MCF 10A (cell line): ENCODE results near the gene LAMA3. TPM values are rescaled to one million over a fixed set of nuclear protein-coding genes. Genes with fewer than 3 reads are reported as not detected.

ENCODE experiments used
- BruUV-seq: library from RNA; stranded (reverse); fragments of 400-500 nt; replicated peaks from 2 replicates; lab custom pipeline; 2021; lab: Mats Ljungman, UMichigan
- CTCF ChIA-PET: fragments of 300-600 bp; sonication (Branson Sonifier 250); formaldehyde crosslinking; extraction: SDS; loops from one replicate; lab custom pipeline; 2021; ENCODE audit warnings: antibody characterized with exemption, inconsistent platforms; lab: Yijun Ruan, JAX
- POLR2A ChIA-PET: fragments of 300-600, 350-650 bp; sonication (Branson Sonifier 250); formaldehyde crosslinking; extraction: SDS; loops from one replicate; lab custom pipeline; 2020; ENCODE audit warnings: antibody characterized with exemption, inconsistent platforms; lab: Yijun Ruan, JAX
- DNase-seq: peaks from one replicate; pipeline ENCODE4 v3.0.0-alpha.2; 2018; ENCODE audit not compliant: unreplicated experiment
- H3K27ac Mint-ChIP-seq: one replicate; pipeline ENCODE4 v1.8.0; 2022; ENCODE audit warnings: mild to moderate bottlenecking, low read depth, mixed read lengths; ENCODE audit not compliant: unreplicated experiment
- H3K27me3 Mint-ChIP-seq: one replicate; pipeline ENCODE4 v1.8.0; 2022; ENCODE audit warnings: mixed read lengths; ENCODE audit not compliant: insufficient read depth, unreplicated experiment
- H3K36me3 Mint-ChIP-seq: one replicate; pipeline ENCODE4 v1.8.0; 2022; ENCODE audit warnings: mild to moderate bottlenecking, moderate library complexity, mixed read lengths; ENCODE audit not compliant: insufficient read depth, unreplicated experiment
- H3K4me1 Mint-ChIP-seq: one replicate; pipeline ENCODE4 v1.8.0; 2022; ENCODE audit warnings: mixed read lengths; ENCODE audit not compliant: insufficient read depth, unreplicated experiment
- H3K4me3 Mint-ChIP-seq: one replicate; pipeline ENCODE4 v1.8.0; 2022; ENCODE audit warnings: mild to moderate bottlenecking, moderate library complexity, mixed read lengths; ENCODE audit not compliant: unreplicated experiment
- H3K9me3 Mint-ChIP-seq: one replicate; pipeline ENCODE4 v1.8.0; 2022; ENCODE audit warnings: mixed read lengths; ENCODE audit not compliant: unreplicated experiment
- CTCF ChIP-seq: fragments of 200-600 bp; IDR thresholded peaks from one replicate; pipeline ENCODE4 v1.8.0; 2022; ENCODE audit warnings: antibody characterized with exemption, mild to moderate bottlenecking; ENCODE audit not compliant: unreplicated experiment
- intact Hi-C: fragments of 100-400 bp; cut with micrococcal nuclease; formaldehyde crosslinking; loops from 2 replicates; pipeline ENCODE4 v1.14.1; 2022
- total RNA-seq: library from RNA; stranded (reverse); gene quantifications from 2 replicates; pipeline ENCODE4 v1.2.3, GENCODE V29; 2022

Gene LAMA3
- total RNA-seq, 1 experiment from 2014 or later: 371 TPM

GRCh38 chr18:23661735-23662308, 27.4 kb upstream of the LAMA3 start:
- no peaks in the 10 kb centered on the region for H3K9me3 Mint-ChIP-seq
- intact Hi-C loops: loop anchor here (2.0 kb wide), 1 partner anchor 35 kb away; no protein-coding TSS in a partner anchor
- ChIA-PET CTCF (interaction anchor here (0.7 to 1.6 kb wide), 3 partner anchors 11 to 41 kb away, joined by 3 to 6 read pairs (median 3); no protein-coding TSS in a partner anchor), POLR2A (interaction anchor here (2.4 kb wide), 1 partner anchor 11 kb away, joined by 15 read pairs; no protein-coding TSS in a partner anchor)
- BruUV-seq: TSS peak; percentile 31
- DNase-seq: no peak
- H3K36me3 Mint-ChIP-seq: no peaks in the 10 kb centered on the region
- peak overlapping the region; percentile 73 for H3K4me3 Mint-ChIP-seq
- TF ChIP-seq CTCF: no peak
- H3K27ac Mint-ChIP-seq: no peak overlapping the region
- no peaks in the 10 kb centered on the region for H3K27me3 Mint-ChIP-seq
- H3K4me1 Mint-ChIP-seq: peaks cover 12% of the 10 kb centered on the region

- H3K9me3 Mint-ChIP-seq: no peaks in the 10 kb centered on the region
- H3K27ac Mint-ChIP-seq: peak within 1 kb of the TSS; percentile 7
- TF ChIP-seq CTCF: no peak
- no peaks in the 10 kb centered on the region for H3K36me3 Mint-ChIP-seq
- H3K27me3 Mint-ChIP-seq: no peaks in the 10 kb centered on the region
- H3K4me3 Mint-ChIP-seq: peak within 1 kb of the TSS; percentile 73
- ChIA-PET CTCF (interaction anchor here (0.8 to 1.6 kb wide), 3 partner anchors 17 to 40 kb away, joined by 3 to 6 read pairs (median 4); no protein-coding TSS in a partner anchor), POLR2A (interaction anchor here (0.9 to 2.4 kb wide), 4 partner anchors 11 to 27 kb away, joined by 3 to 15 read pairs (median 7); partner anchors contain the start of gene LAMA3)
- intact Hi-C loops: loop anchor here (2.0 kb wide), 1 partner anchor 36 kb away; no protein-coding TSS in a partner anchor
- no TSS peak for BruUV-seq
- DNase-seq: peak; percentile 35
- peaks cover 12% of the 10 kb centered on the region for H3K4me1 Mint-ChIP-seq
These were observed 26.7 kb upstream of the LAMA3 start, which contains the start of gene ANKRD29 for GRCh38 chr18:23662309-23663263. ANKRD29 (minus strand) TSS chr18:23662911; CDS start chr18:23662730, 181 bp downstream.

GRCh38 chr18:23664674-23665073, 24.6 kb upstream of the LAMA3 start:
- no peak for TF ChIP-seq CTCF
- ChIA-PET CTCF (interaction anchor here (2.1 kb wide), 1 partner anchor 11 kb away, joined by 5 read pairs; no protein-coding TSS in a partner anchor), POLR2A (interaction anchor here (0.8 to 1.0 kb wide), 3 partner anchors 8 to 38 kb away, joined by 3 to 4 read pairs (median 3); no protein-coding TSS in a partner anchor)
- no peak for DNase-seq
- H3K27ac Mint-ChIP-seq: no peak overlapping the region
- no TSS peak for BruUV-seq
- no peaks in the 10 kb centered on the region for H3K36me3 Mint-ChIP-seq
- no peaks in the 10 kb centered on the region for H3K27me3 Mint-ChIP-seq
- H3K4me3 Mint-ChIP-seq: no peak overlapping the region
- peaks cover 17% of the 10 kb centered on the region for H3K4me1 Mint-ChIP-seq
- intact Hi-C loops: no loop called here
- no peaks in the 10 kb centered on the region for H3K9me3 Mint-ChIP-seq
